Neutrophil (primary cell): ENCODE measurements around the gene BCL2L11.

ENCODE experiments used
- H3K27ac ChIP-seq: fragments of 200-600 bp; sonication (generic); 2 replicates; pipeline ENCODE4 v1.5.1; 2016; ENCODE audit warnings: mild to moderate bottlenecking, moderate library complexity
- H3K27me3 ChIP-seq: fragments of 200-600 bp; sonication (generic); 2 replicates; pipeline ENCODE4 v1.6.0; 2016; ENCODE audit warnings: mild to moderate bottlenecking
- H3K36me3 ChIP-seq: fragments of 200-600 bp; sonication (generic); 2 replicates; pipeline ENCODE4 v1.5.1; 2017
- H3K4me1 ChIP-seq, 2 experiments: fragments of 200-600 bp in 1 of 2; sonication (generic) in 1 of 2; 1 replicate in 1 of 2; 2 replicates in 1 of 2; pipeline versions ENCODE4 v1.5.1 to v1.6.1; 2013 to 2016; ENCODE audit warnings: low read depth in 1 of 2, low read length in 1 of 2, mild to moderate bottlenecking in 1 of 2, moderate library complexity in 1 of 2; ENCODE audit not compliant: control insufficient read depth in 1 of 2, insufficient read depth in 1 of 2
- H3K4me3 ChIP-seq, 2 experiments: fragments of 200-600 bp in 1 of 2; sonication (generic) in 1 of 2; 1 replicate in 1 of 2; 2 replicates in 1 of 2; pipeline ENCODE4 v1.5.1; 2013 to 2016; ENCODE audit warnings: low read depth in 1 of 2, low read length in 1 of 2, mild to moderate bottlenecking in 1 of 2, moderate library complexity in 1 of 2
- H3K9me3 ChIP-seq: fragments of 200-600 bp; sonication (generic); 2 replicates; pipeline ENCODE4 v1.5.1; 2016
- TF ChIP-seq, protein P1 (sequence below): fragments of 200-600 bp; sonication (generic); IDR thresholded peaks from 2 replicates; pipeline ENCODE4 v1.5.1; 2016; ENCODE audit warnings: antibody characterized with exemption

BCL2L11 gene

DNA sequence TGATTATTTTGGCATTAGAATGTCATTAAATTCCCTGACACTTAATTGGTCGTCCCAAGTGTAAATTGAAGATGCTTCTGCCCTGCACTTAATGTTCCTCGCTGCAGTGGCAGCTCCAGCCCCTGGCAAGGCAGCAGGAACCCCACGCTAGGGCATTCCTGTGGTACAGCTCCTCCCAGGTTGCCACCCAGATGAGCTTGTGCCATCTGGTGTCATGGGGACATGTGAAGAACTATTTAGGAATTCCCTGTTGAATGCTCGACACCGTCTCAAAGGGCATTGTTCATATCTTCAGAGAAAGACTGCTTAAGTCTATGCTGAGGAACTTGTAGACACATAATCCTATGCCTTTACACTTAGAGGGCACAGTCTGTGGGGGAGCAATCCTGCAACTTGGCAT is 38.9 kb downstream of the BCL2L11 start:
- Histone ChIP-seq H3K36me3 (peaks cover 22% of the 10 kb centered on the region), H3K27me3 (peaks cover 40% of the 10 kb centered on the region), H3K9me3 (no peaks in the 10 kb centered on the region), H3K4me3 (no peak overlapping the region), H3K4me1 (peaks cover 0 to 9% of the 10 kb centered on the region in 2 experiments), H3K27ac (no peak overlapping the region)
- TF ChIP-seq, protein P1, sequence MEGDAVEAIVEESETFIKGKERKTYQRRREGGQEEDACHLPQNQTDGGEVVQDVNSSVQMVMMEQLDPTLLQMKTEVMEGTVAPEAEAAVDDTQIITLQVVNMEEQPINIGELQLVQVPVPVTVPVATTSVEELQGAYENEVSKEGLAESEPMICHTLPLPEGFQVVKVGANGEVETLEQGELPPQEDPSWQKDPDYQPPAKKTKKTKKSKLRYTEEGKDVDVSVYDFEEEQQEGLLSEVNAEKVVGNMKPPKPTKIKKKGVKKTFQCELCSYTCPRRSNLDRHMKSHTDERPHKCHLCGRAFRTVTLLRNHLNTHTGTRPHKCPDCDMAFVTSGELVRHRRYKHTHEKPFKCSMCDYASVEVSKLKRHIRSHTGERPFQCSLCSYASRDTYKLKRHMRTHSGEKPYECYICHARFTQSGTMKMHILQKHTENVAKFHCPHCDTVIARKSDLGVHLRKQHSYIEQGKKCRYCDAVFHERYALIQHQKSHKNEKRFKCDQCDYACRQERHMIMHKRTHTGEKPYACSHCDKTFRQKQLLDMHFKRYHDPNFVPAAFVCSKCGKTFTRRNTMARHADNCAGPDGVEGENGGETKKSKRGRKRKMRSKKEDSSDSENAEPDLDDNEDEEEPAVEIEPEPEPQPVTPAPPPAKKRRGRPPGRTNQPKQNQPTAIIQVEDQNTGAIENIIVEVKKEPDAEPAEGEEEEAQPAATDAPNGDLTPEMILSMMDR, result no peak

DNA sequence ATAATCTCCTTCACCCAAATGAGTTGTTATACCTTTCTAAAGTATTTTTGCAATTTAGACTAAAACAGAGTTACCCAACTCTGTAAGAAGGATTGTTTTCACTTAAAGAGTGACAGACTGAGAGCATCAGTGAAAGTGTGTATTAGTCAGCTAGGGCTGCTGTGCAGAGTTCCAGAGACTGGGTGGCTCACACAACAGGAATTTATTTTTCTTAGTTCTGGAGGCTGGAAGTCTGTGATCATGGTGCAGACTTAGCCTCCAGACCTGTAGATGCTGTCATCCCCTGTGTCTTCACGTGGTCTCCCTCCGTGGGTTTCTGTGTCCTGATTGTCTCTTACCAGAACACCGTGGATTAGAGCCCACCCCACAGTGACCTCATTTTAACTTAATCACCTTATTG is 40.0 kb downstream of the BCL2L11 start:
- H3K9me3 ChIP-seq, result no peaks in the 10 kb centered on the region
- H3K27me3 ChIP-seq, result peaks cover 45% of the 10 kb centered on the region
- TF ChIP-seq, protein P1, result no peak
- peaks cover 0 to 9% of the 10 kb centered on the region in 2 experiments for H3K4me1 ChIP-seq
- peaks cover 32% of the 10 kb centered on the region for H3K36me3 ChIP-seq
- H3K27ac ChIP-seq, result no peak overlapping the region
- no peak overlapping the region for H3K4me3 ChIP-seq

DNA sequence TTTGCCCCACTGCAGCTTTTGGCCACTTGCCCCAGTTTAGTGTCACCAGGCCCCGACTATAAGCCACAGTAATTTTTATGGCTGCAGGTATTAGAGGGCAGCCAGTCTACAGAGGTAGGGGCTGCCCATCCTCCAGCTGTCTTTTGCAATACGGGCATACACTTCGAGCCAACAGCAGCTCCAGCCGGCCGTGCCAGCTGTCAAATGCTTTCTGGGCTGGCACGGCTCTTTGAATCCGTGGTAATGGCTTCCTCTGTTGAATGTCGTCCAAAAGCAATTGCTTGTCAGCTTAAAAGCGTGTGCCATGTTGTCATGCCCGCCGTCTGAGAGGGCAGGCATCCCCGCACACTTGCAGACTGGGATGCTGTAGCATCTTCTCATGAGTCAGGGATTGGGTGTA is 41.3 kb downstream of the BCL2L11 start:
- H3K4me3 ChIP-seq, result no peak overlapping the region
- H3K27ac ChIP-seq, result no peak overlapping the region
- H3K36me3 ChIP-seq, result peaks cover 40% of the 10 kb centered on the region
- TF ChIP-seq, protein P1, result no peak
- H3K4me1 ChIP-seq, result peaks cover 0 to 9% of the 10 kb centered on the region in 2 experiments
- peaks cover 45% of the 10 kb centered on the region for H3K27me3 ChIP-seq
- no peaks in the 10 kb centered on the region for H3K9me3 ChIP-seq

DNA sequence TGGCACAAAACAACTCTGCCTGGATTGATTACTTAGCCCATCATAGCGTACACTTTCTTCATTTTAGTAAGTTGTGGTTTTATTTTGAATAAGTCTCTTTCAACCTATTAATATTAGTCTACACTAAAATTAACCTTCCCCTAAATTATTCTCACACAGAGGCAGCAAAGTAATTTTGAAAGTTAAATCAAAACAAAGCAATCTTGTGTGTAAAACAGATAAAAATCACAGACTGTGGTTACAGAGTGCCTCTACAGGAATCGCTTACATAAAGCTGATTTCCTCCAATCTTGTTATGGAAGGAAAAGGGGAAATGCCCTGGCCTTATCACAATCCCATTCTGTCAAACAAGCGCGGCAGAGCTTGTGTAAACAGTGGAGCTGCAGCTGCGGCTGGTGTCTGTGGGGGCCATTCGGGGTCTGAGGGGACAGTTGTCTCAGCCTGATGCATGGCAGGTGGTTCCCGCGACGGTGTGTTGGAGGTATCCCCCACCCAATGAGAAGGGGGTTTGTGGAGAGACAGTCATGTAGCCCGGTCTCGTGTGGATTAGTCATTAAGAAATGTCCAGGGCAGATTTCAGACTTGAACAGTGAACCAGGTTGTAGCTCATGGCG is 42.1 kb downstream of the BCL2L11 start:
- Histone ChIP-seq H3K27me3 (peaks cover 48% of the 10 kb centered on the region), H3K36me3 (peaks cover 34% of the 10 kb centered on the region), H3K4me3 (no peak overlapping the region), H3K27ac (no peak overlapping the region), H3K9me3 (no peaks in the 10 kb centered on the region), H3K4me1 (peaks cover 0 to 9% of the 10 kb centered on the region in 2 experiments)
- TF ChIP-seq, protein P1, result no peak

DNA sequence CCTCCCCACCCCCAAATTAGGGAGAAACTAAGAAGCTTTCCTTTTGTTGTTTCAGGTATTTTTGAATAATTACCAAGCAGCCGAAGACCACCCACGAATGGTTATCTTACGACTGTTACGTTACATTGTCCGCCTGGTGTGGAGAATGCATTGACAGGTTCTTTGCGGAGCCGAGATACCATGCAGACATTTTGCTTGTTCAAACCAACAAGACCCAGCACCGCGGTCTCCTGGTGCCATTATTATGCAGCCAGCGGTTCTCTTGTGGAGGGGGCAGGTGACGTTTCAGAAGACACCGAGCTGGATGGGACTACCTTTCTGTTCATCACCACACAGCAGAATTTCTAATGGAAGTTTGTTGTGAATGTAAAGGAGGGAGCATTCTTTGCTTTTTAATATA is 43.4 kb downstream of the BCL2L11 start:
- H3K27me3 ChIP-seq, result peaks cover 60% of the 10 kb centered on the region
- H3K4me3 ChIP-seq, result no peak overlapping the region
- H3K4me1 ChIP-seq, result peaks cover 0 to 9% of the 10 kb centered on the region in 2 experiments
- TF ChIP-seq, protein P1, result no peak
- H3K27ac ChIP-seq, result no peak overlapping the region
- peaks cover 32% of the 10 kb centered on the region for H3K36me3 ChIP-seq
- no peaks in the 10 kb centered on the region for H3K9me3 ChIP-seq
